ENCODE results near the gene EMILIN2.

DNA sequence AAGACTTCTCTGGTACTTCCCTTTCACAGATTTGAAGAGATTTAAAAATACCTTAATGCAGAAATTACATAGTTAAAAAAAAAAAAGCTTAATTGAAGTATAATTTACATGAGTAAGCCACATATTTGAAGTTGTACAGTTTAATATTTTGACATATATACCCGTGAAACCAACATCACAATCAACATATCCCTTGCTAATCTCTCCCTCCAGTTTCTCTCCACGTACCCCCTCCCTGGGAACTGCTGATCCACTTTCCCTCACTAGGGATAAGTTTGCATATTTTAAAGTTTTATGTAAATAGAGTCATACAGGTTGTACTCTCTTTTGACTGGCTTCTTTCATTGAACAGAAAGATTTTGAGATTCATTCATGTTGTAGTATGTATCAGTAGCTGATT, 22.4 kb downstream of the EMILIN2 start:
- TF ChIP-seq EZH2 (IDR thresholded peaks at IDR 0.05; ENCODE audit: borderline replicate concordance, low read depth, low read length, severe bottlenecking), result no peak
- TF ChIP-seq, protein P1, sequence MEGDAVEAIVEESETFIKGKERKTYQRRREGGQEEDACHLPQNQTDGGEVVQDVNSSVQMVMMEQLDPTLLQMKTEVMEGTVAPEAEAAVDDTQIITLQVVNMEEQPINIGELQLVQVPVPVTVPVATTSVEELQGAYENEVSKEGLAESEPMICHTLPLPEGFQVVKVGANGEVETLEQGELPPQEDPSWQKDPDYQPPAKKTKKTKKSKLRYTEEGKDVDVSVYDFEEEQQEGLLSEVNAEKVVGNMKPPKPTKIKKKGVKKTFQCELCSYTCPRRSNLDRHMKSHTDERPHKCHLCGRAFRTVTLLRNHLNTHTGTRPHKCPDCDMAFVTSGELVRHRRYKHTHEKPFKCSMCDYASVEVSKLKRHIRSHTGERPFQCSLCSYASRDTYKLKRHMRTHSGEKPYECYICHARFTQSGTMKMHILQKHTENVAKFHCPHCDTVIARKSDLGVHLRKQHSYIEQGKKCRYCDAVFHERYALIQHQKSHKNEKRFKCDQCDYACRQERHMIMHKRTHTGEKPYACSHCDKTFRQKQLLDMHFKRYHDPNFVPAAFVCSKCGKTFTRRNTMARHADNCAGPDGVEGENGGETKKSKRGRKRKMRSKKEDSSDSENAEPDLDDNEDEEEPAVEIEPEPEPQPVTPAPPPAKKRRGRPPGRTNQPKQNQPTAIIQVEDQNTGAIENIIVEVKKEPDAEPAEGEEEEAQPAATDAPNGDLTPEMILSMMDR (IDR thresholded peaks at IDR 0.05; ENCODE audit: extremely low read depth in 1 of 2, insufficient read depth in 1 of 2, low read depth in 1 of 2, low read length in 2 of 2), result no peak
